ENCODE results near the gene CDH5. TPM values are rescaled to one million over a fixed set of nuclear protein-coding genes. Genes with fewer than 3 reads are reported as not detected.

CDH5 gene
- total and polyA plus RNA-seq, 4 donors = 5.5 to 21.9 (median 17.5) TPM

DNA sequence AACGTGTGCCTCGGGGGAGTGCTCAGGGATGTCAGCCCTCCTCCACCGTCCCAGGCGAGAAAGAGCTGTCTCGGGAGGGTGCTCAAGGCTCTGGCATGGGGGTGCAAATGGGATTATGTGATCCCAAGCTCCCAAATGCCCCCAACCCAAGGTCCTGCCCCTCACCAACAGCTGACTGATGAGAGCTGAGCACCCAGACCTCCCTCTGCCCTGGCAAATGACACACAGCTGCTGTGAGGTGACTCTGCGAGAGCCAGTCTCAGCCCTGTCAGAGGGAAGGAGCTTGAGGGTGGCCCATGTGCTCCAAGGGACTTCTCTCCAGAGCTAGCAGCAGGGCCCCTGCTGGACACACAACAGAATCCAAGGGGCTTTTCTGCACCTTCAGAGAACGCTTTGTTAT, 7.7 kb downstream of the CDH5 start:
- H3K9ac ChIP-seq (ENCODE audit: low read depth in 1 of 2, low read length in 2 of 2) = no peak overlapping the region
- no peaks in the 10 kb centered on the region for H3K36me3 ChIP-seq (ENCODE audit: control insufficient read depth in 4 of 4, insufficient read depth in 3 of 4, low read depth in 1 of 4, low read length in 3 of 4)
- H3K4me3 ChIP-seq (ENCODE audit: low read depth in 1 of 3, low read length in 3 of 3) = no peak overlapping the region
- WGBS = 78% methylated on average over 7 of the region's 7 CpGs
- H3K27ac ChIP-seq (ENCODE audit: low read depth in 1 of 2, low read length in 2 of 2) = no peak overlapping the region
- DNase-seq (ENCODE audit: low spot score) = no peak
- H3K9me3 ChIP-seq (ENCODE audit: control insufficient read depth in 4 of 4, low read length in 3 of 4) = no peaks in the 10 kb centered on the region
- H3K4me1 ChIP-seq (ENCODE audit: control insufficient read depth in 4 of 4, insufficient read depth in 4 of 4, low read length in 3 of 4) = peaks cover 0 to 14% (median 2%) of the 10 kb centered on the region in 4 donors
- H3K27me3 ChIP-seq (ENCODE audit: control insufficient read depth in 4 of 4, insufficient read depth in 4 of 4, low read length in 3 of 4) = no peaks in the 10 kb centered on the region
- TF ChIP-seq GABPA (IDR thresholded peaks at IDR 0.05 in 1 of 2, conservative IDR thresholded peaks at IDR 0.05 in 1 of 2) (no peak), HNF4G (IDR thresholded peaks at IDR 0.05) (no peak), RAD21 (IDR thresholded peaks at IDR 0.05) (no peak), RXRA (IDR thresholded peaks at IDR 0.05) (no peak), HNF4A (conservative IDR thresholded peaks at IDR 0.05) (no peak)
- TF ChIP-seq, protein P1, sequence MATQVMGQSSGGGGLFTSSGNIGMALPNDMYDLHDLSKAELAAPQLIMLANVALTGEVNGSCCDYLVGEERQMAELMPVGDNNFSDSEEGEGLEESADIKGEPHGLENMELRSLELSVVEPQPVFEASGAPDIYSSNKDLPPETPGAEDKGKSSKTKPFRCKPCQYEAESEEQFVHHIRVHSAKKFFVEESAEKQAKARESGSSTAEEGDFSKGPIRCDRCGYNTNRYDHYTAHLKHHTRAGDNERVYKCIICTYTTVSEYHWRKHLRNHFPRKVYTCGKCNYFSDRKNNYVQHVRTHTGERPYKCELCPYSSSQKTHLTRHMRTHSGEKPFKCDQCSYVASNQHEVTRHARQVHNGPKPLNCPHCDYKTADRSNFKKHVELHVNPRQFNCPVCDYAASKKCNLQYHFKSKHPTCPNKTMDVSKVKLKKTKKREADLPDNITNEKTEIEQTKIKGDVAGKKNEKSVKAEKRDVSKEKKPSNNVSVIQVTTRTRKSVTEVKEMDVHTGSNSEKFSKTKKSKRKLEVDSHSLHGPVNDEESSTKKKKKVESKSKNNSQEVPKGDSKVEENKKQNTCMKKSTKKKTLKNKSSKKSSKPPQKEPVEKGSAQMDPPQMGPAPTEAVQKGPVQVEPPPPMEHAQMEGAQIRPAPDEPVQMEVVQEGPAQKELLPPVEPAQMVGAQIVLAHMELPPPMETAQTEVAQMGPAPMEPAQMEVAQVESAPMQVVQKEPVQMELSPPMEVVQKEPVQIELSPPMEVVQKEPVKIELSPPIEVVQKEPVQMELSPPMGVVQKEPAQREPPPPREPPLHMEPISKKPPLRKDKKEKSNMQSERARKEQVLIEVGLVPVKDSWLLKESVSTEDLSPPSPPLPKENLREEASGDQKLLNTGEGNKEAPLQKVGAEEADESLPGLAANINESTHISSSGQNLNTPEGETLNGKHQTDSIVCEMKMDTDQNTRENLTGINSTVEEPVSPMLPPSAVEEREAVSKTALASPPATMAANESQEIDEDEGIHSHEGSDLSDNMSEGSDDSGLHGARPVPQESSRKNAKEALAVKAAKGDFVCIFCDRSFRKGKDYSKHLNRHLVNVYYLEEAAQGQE (IDR thresholded peaks at IDR 0.05) = no peak

- H3K9me3 ChIP-seq (ENCODE audit: control insufficient read depth in 4 of 4, low read length in 3 of 4) = no peaks in the 10 kb centered on the region
- H3K4me3 ChIP-seq (ENCODE audit: low read depth in 1 of 3, low read length in 3 of 3) = no peak overlapping the region
- no peaks in the 10 kb centered on the region for H3K27me3 ChIP-seq (ENCODE audit: control insufficient read depth in 4 of 4, insufficient read depth in 4 of 4, low read length in 3 of 4)
- H3K4me1 ChIP-seq (ENCODE audit: control insufficient read depth in 4 of 4, insufficient read depth in 4 of 4, low read length in 3 of 4) = peaks cover 0 to 14% (median 2%) of the 10 kb centered on the region in 4 donors
- no peaks in the 10 kb centered on the region for H3K36me3 ChIP-seq (ENCODE audit: control insufficient read depth in 4 of 4, insufficient read depth in 3 of 4, low read depth in 1 of 4, low read length in 3 of 4)
- no peak for DNase-seq (ENCODE audit: low spot score)
- WGBS = 90% methylated on average over 9 of the region's 9 CpGs
- TF ChIP-seq FOXA1 (IDR thresholded peaks at IDR 0.05) = no peak
- TF ChIP-seq, protein P2, sequence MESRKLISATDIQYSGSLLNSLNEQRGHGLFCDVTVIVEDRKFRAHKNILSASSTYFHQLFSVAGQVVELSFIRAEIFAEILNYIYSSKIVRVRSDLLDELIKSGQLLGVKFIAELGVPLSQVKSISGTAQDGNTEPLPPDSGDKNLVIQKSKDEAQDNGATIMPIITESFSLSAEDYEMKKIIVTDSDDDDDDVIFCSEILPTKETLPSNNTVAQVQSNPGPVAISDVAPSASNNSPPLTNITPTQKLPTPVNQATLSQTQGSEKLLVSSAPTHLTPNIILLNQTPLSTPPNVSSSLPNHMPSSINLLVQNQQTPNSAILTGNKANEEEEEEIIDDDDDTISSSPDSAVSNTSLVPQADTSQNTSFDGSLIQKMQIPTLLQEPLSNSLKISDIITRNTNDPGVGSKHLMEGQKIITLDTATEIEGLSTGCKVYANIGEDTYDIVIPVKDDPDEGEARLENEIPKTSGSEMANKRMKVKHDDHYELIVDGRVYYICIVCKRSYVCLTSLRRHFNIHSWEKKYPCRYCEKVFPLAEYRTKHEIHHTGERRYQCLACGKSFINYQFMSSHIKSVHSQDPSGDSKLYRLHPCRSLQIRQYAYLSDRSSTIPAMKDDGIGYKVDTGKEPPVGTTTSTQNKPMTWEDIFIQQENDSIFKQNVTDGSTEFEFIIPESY (IDR thresholded peaks at IDR 0.05) = no peak
- TF ChIP-seq, protein P3, sequence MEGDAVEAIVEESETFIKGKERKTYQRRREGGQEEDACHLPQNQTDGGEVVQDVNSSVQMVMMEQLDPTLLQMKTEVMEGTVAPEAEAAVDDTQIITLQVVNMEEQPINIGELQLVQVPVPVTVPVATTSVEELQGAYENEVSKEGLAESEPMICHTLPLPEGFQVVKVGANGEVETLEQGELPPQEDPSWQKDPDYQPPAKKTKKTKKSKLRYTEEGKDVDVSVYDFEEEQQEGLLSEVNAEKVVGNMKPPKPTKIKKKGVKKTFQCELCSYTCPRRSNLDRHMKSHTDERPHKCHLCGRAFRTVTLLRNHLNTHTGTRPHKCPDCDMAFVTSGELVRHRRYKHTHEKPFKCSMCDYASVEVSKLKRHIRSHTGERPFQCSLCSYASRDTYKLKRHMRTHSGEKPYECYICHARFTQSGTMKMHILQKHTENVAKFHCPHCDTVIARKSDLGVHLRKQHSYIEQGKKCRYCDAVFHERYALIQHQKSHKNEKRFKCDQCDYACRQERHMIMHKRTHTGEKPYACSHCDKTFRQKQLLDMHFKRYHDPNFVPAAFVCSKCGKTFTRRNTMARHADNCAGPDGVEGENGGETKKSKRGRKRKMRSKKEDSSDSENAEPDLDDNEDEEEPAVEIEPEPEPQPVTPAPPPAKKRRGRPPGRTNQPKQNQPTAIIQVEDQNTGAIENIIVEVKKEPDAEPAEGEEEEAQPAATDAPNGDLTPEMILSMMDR (IDR thresholded peaks at IDR 0.05; ENCODE audit: low read depth, low read length, missing input control) = no peak
- TF ChIP-seq, protein P1 (IDR thresholded peaks at IDR 0.05) = no peak
- TF ChIP-seq, protein P4, sequence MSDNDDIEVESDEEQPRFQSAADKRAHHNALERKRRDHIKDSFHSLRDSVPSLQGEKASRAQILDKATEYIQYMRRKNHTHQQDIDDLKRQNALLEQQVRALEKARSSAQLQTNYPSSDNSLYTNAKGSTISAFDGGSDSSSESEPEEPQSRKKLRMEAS (IDR thresholded peaks at IDR 0.05) = no peak
- TF ChIP-seq SP1 (IDR thresholded peaks at IDR 0.05) = no peak
- TF ChIP-seq HNF4G (IDR thresholded peaks at IDR 0.05) = no peak
- TF ChIP-seq RAD21 (IDR thresholded peaks at IDR 0.05) = no peak
- H3K27ac ChIP-seq (ENCODE audit: low read depth in 1 of 2, low read length in 2 of 2) = no peak overlapping the region
- no peak overlapping the region for H3K9ac ChIP-seq (ENCODE audit: low read depth in 1 of 2, low read length in 2 of 2)
Measured at GRCh38 chr16:66375451-66375850, 9.0 kb downstream of the CDH5 start.
